HepG2 (cell line): ENCODE measurements around the gene LDLRAD4. TPM values are rescaled to one million over a fixed set of nuclear protein-coding genes. Genes with fewer than 3 reads are reported as not detected.

Experiments
- FIP1L1 ChIP-seq: fragments of 200-400 bp; formaldehyde crosslinking; IDR thresholded peaks from 2 replicates; pipeline ENCODE4 v1.6.1; 2018; ENCODE audit warnings: low read depth, mild to moderate bottlenecking, low read length, moderate library complexity, borderline replicate concordance; ENCODE audit not compliant: insufficient read depth
- FLYWCH1 ChIP-seq: sonication (generic); formaldehyde crosslinking; IDR thresholded peaks from 2 replicates; pipeline ENCODE4 v1.8.1; 2023; ENCODE audit warnings: mild to moderate bottlenecking, missing genetic modification reagents
- FOXO4 ChIP-seq: sonication (generic); formaldehyde crosslinking; conservative IDR thresholded peaks from 2 replicates; pipeline ENCODE4 v1.8.1; 2023; ENCODE audit warnings: missing genetic modification reagents
- GATA4 ChIP-seq: sonication (generic); IDR thresholded peaks from 2 replicates; pipeline ENCODE4 v1.6.1; 2016; ENCODE audit warnings: antibody characterized with exemption, low read depth, borderline replicate concordance
- HES4 ChIP-seq: sonication (generic); formaldehyde crosslinking; IDR thresholded peaks from 2 replicates; pipeline ENCODE4 v1.9.0; 2021; ENCODE audit warnings: mild to moderate bottlenecking, missing genetic modification reagents, borderline replicate concordance
- KAT8 ChIP-seq: IDR thresholded peaks from 2 replicates; pipeline ENCODE4 v1.6.1; 2016; ENCODE audit warnings: missing genetic modification reagents, missing compliant biosample characterization
- NBN ChIP-seq: fragments of 450-650 bp; conservative IDR thresholded peaks from 2 replicates; pipeline ENCODE4 v1.6.1; 2017
- POGZ ChIP-seq: sonication (generic); formaldehyde crosslinking; IDR thresholded peaks from 2 replicates; pipeline ENCODE4 v1.4.0; 2020; ENCODE audit warnings: mild to moderate bottlenecking, missing genetic modification reagents
- REL ChIP-seq: sonication (generic); formaldehyde crosslinking; conservative IDR thresholded peaks from 2 replicates; pipeline ENCODE4 v1.8.0; 2022; ENCODE audit warnings: mild to moderate bottlenecking, missing genetic modification reagents, moderate library complexity
- SMAD1 ChIP-seq: sonication (generic); formaldehyde crosslinking; IDR thresholded peaks from 2 replicates; pipeline ENCODE4 v1.4.0; 2020; ENCODE audit warnings: missing genetic modification reagents, low read depth, mild to moderate bottlenecking, borderline replicate concordance
- SP2 ChIP-seq: sonication (generic); formaldehyde crosslinking; IDR thresholded peaks from 2 replicates; pipeline ENCODE4 v1.5.1; 2020; ENCODE audit warnings: mild to moderate bottlenecking, missing genetic modification reagents
- SYNCRIP ChIP-seq: fragments of 200-400 bp; formaldehyde crosslinking; IDR thresholded peaks from 2 replicates; pipeline ENCODE4 v1.6.1; 2018; ENCODE audit warnings: mild to moderate bottlenecking, low read depth, low read length; ENCODE audit not compliant: insufficient read depth
- TEAD2 ChIP-seq: sonication (generic); formaldehyde crosslinking; IDR thresholded peaks from 2 replicates; pipeline ENCODE4 v1.9.0; 2021; ENCODE audit warnings: missing genetic modification reagents
- TFDP2 ChIP-seq: sonication (generic); formaldehyde crosslinking; IDR thresholded peaks from 2 replicates; pipeline ENCODE4 v1.4.0; 2020; ENCODE audit warnings: missing genetic modification reagents
- XBP1 ChIP-seq: sonication (generic); formaldehyde crosslinking; IDR thresholded peaks from 2 replicates; pipeline ENCODE4 v1.5.0; 2020; ENCODE audit warnings: missing genetic modification reagents
- ZFY ChIP-seq: sonication (generic); formaldehyde crosslinking; IDR thresholded peaks from 2 replicates; pipeline ENCODE4 v1.4.0; 2020; ENCODE audit warnings: missing genetic modification reagents
- ZFYVE20 ChIP-seq: sonication (generic); formaldehyde crosslinking; IDR thresholded peaks from 2 replicates; pipeline ENCODE4 v1.8.0; 2023; ENCODE audit warnings: low read depth, mild to moderate bottlenecking, moderate library complexity, missing genetic modification reagents, borderline replicate concordance
- ZNF414 ChIP-seq: sonication (generic); formaldehyde crosslinking; IDR thresholded peaks from 2 replicates; pipeline ENCODE4 v1.5.0; 2020; ENCODE audit warnings: missing genetic modification reagents
- ZNF562 ChIP-seq: sonication (generic); formaldehyde crosslinking; IDR thresholded peaks from 2 replicates; pipeline ENCODE4 v1.8.0; 2022; ENCODE audit warnings: missing genetic modification reagents, borderline replicate concordance
- ZNF564 ChIP-seq: sonication (generic); formaldehyde crosslinking; IDR thresholded peaks from 2 replicates; pipeline ENCODE4 v1.8.1; 2023; ENCODE audit warnings: mild to moderate bottlenecking, missing genetic modification reagents
- ZNF678 ChIP-seq: sonication (generic); formaldehyde crosslinking; IDR thresholded peaks from 2 replicates; pipeline ENCODE4 v1.4.0; 2020; ENCODE audit warnings: mild to moderate bottlenecking, missing genetic modification reagents
- ZNF878 ChIP-seq: sonication (generic); formaldehyde crosslinking; IDR thresholded peaks from 2 replicates; pipeline ENCODE4 v1.8.1; 2023; ENCODE audit warnings: mild to moderate bottlenecking, missing genetic modification reagents, moderate library complexity
- polyA plus RNA-seq, 8 experiments: library from polyadenylated mRNA; depleted of rRNA in 3 of 8; stranded (reverse) in 7 of 8; unstranded in 1 of 8; fragments of >200 nt; fragmentation: Illumina TruSeq in 4 of 8; extraction: Trizol in 4 of 8; gene quantifications; 2 replicates each; pipeline versions ENCODE4 v1.2.1 to v1.2.3, GENCODE V29; 2011 to 2016; ENCODE audit warnings: low read depth in 4 of 8, missing spikeins in 1 of 8, mixed read lengths in 1 of 8; ENCODE audit not compliant: insufficient read depth in 1 of 8
- total RNA-seq, 5 experiments: library from RNA; depleted of rRNA; stranded (reverse); fragments of >200 nt; fragmentation: Illumina TruSeq; extraction: Trizol; gene quantifications; 2 replicates each; pipeline ENCODE4 v1.2.3, GENCODE V29; 2016; ENCODE audit warnings: low read depth in 1 of 5
- TF ChIP-seq, protein P1 (sequence below): sonication (generic); formaldehyde crosslinking; IDR thresholded peaks from 2 replicates; pipeline ENCODE4 v1.4.0; 2020; ENCODE audit warnings: missing genetic modification reagents
- TF ChIP-seq, protein P2 (sequence below), 2 experiments: fragments of 450-650 bp in 1 of 2; sonication (generic) in 1 of 2; formaldehyde crosslinking; IDR thresholded peaks; 2 replicates each; pipeline versions ENCODE4 v1.5.0 to v1.8.0; 2020 to 2022; ENCODE audit warnings: mild to moderate bottlenecking in 1 of 2, missing genetic modification reagents in 1 of 2

Gene LDLRAD4
- total and polyA plus RNA-seq, 2 of the 13 experiments (the other 11 are each of a cell fraction or from before 2014, with no cell fraction given), result 13.6 to 20.9 TPM

DNA sequence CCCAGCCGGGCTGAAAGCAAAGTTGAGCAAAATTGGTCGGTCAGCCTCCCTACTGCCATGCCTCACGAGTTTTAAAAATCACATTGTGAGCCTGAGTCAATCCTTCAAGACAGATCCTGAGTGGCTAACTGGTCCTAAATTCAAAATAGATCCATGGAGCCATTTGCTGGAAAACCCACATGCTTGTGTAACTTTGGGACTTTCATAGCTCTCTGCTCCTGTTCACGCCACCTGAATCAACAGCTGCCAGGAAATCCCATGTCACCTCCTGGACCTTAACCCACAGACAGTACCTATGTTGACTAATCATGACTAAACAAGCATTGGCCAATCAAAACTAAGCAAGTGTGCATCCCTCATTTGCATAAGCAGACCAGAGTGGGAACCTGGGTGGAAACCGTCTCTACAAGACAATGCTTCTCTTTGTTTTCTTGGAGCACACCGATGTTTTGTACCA, 42.8 kb upstream of the LDLRAD4 start (continued):
- TF ChIP-seq FLYWCH1 (CRISPR knock-in tag) (no peak), ZFY (CRISPR knock-in tag) (0 out of 2 replicates have a peak, but pooled peaks have one; percentile 27), NBN (no peak), SYNCRIP (no peak), ZNF414 (CRISPR knock-in tag) (no peak), ZNF564 (CRISPR knock-in tag) (no peak), FOXO4 (no peak), ZFYVE20 (CRISPR knock-in tag) (no peak), ZNF878 (CRISPR knock-in tag) (peak; percentile 53; the same call in 1 of the 2 replicates), XBP1 (no peak), TFDP2 (CRISPR knock-in tag) (no peak; the same call in 1 of the 2 replicates), GATA4 (no peak), POGZ (peak; percentile 93), ZNF678 (CRISPR knock-in tag) (no peak), TEAD2 (CRISPR knock-in tag) (no peak), REL (CRISPR knock-in tag) (no peak), KAT8 (peak; percentile 67; the same call in 1 of the 2 replicates), FIP1L1 (no peak), SMAD1 (no peak), ZNF562 (CRISPR knock-in tag) (no peak), HES4 (CRISPR knock-in tag) (no peak), SP2 (CRISPR knock-in tag) (no peak)
- TF ChIP-seq, protein P1, sequence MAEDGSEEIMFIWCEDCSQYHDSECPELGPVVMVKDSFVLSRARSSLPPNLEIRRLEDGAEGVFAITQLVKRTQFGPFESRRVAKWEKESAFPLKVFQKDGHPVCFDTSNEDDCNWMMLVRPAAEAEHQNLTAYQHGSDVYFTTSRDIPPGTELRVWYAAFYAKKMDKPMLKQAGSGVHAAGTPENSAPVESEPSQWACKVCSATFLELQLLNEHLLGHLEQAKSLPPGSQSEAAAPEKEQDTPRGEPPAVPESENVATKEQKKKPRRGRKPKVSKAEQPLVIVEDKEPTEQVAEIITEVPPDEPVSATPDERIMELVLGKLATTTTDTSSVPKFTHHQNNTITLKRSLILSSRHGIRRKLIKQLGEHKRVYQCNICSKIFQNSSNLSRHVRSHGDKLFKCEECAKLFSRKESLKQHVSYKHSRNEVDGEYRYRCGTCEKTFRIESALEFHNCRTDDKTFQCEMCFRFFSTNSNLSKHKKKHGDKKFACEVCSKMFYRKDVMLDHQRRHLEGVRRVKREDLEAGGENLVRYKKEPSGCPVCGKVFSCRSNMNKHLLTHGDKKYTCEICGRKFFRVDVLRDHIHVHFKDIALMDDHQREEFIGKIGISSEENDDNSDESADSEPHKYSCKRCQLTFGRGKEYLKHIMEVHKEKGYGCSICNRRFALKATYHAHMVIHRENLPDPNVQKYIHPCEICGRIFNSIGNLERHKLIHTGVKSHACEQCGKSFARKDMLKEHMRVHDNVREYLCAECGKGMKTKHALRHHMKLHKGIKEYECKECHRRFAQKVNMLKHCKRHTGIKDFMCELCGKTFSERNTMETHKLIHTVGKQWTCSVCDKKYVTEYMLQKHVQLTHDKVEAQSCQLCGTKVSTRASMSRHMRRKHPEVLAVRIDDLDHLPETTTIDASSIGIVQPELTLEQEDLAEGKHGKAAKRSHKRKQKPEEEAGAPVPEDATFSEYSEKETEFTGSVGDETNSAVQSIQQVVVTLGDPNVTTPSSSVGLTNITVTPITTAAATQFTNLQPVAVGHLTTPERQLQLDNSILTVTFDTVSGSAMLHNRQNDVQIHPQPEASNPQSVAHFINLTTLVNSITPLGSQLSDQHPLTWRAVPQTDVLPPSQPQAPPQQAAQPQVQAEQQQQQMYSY (CRISPR knock-in tag), result no peak
- TF ChIP-seq, protein P2, sequence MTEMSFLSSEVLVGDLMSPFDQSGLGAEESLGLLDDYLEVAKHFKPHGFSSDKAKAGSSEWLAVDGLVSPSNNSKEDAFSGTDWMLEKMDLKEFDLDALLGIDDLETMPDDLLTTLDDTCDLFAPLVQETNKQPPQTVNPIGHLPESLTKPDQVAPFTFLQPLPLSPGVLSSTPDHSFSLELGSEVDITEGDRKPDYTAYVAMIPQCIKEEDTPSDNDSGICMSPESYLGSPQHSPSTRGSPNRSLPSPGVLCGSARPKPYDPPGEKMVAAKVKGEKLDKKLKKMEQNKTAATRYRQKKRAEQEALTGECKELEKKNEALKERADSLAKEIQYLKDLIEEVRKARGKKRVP (CRISPR knock-in tag; IDR thresholded peaks at IDR 0.05), result peak in 1 of 2 experiments; percentile 48; a peak in 2 of 4 replicates
